ENCODE data around the gene ATN1.

- TF ChIP-seq CTCF (IDR thresholded peaks at IDR 0.05) = no peak
- TF ChIP-seq POLR2AphosphoS5 (IDR thresholded peaks at IDR 0.05) = no peak
- no peak for TF ChIP-seq POLR2A (IDR thresholded peaks at IDR 0.05)
- no peak for TF ChIP-seq EP300 (IDR thresholded peaks at IDR 0.05)
Measured at GRCh38 chr12:6921539-6921938, 6.2 kb upstream of the ATN1 start.

All from sigmoid colon (tissue), 4 donors.